PFSK-1 (cell line): ENCODE data around the gene CD80. TPM values are rescaled to one million over a fixed set of nuclear protein-coding genes. Genes with fewer than 3 reads are reported as not detected.

Experiments
- FOXP2 ChIP-seq: optimal IDR thresholded peaks from 2 replicates; pipeline ENCODE3; 2011; ENCODE audit warnings: borderline replicate concordance, control low read depth, inconsistent platforms; ENCODE audit not compliant: insufficient read depth; ENCODE audit errors: extremely low read length, extremely low read depth
- POLR2AphosphoS5 ChIP-seq: IDR thresholded peaks from 2 replicates; pipeline ENCODE4 v1.6.1; 2012; ENCODE audit warnings: low read depth, mild to moderate bottlenecking, control low read depth, low read length, moderate library complexity
- REST ChIP-seq, 2 experiments: IDR thresholded peaks; 2 replicates each; pipeline versions ENCODE4 v1.6.1 to v1.8.0; 2011 to 2012; ENCODE audit warnings: low read depth in 2 of 2, low read length in 2 of 2, control low read depth in 1 of 2, inconsistent platforms in 1 of 2, mild to moderate bottlenecking in 1 of 2, moderate library complexity in 1 of 2; ENCODE audit not compliant: insufficient read depth in 1 of 2
- SIN3A ChIP-seq: IDR thresholded peaks from 2 replicates; pipeline ENCODE4 v1.6.1; 2012; ENCODE audit warnings: mild to moderate bottlenecking, low read length, moderate library complexity, borderline replicate concordance; ENCODE audit not compliant: insufficient read depth
- TAF1 ChIP-seq: IDR thresholded peaks from 2 replicates; pipeline ENCODE4 v1.6.1; 2012; ENCODE audit warnings: low read length, control low read depth, borderline replicate concordance; ENCODE audit not compliant: insufficient read depth
- polyA plus RNA-seq: library from polyadenylated mRNA; unstranded; fragments of >200 nt; gene quantifications from one replicate; pipeline ENCODE4 v1.2.1, GENCODE V29; 2012; ENCODE audit warnings: low read depth, missing spikeins; ENCODE audit not compliant: insufficient read length

CD80 gene, protein sequence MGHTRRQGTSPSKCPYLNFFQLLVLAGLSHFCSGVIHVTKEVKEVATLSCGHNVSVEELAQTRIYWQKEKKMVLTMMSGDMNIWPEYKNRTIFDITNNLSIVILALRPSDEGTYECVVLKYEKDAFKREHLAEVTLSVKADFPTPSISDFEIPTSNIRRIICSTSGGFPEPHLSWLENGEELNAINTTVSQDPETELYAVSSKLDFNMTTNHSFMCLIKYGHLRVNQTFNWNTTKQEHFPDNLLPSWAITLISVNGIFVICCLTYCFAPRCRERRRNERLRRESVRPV
- polyA plus RNA-seq, result not detected

GRCh38 chr3:119559441-119559963 lies at the start of gene CD80:
Gene CD80 (minus strand): TSS chr3:119559614. CDS start chr3:119557728, 1,886 bp downstream.
- TF ChIP-seq TAF1 (no peak), POLR2AphosphoS5 (no peak), REST (IDR thresholded peaks at IDR 0.05; ENCODE audit: insufficient read depth in 1 of 2, low read depth in 2 of 2, low read length in 2 of 2) (no peak), SIN3A (no peak), FOXP2 (no peak)

GRCh38 chr3:119608405-119609000 lies 49.1 kb upstream of the CD80 start:
- TF ChIP-seq REST (IDR thresholded peaks at IDR 0.05; ENCODE audit: insufficient read depth in 1 of 2, low read depth in 2 of 2, low read length in 2 of 2) (no peak), FOXP2 (no peak)

- no peak for TF ChIP-seq FOXP2
- TF ChIP-seq TAF1, result no peak
- no peak for TF ChIP-seq POLR2AphosphoS5
- no peak for TF ChIP-seq SIN3A
- no peak for TF ChIP-seq REST (IDR thresholded peaks at IDR 0.05; ENCODE audit: insufficient read depth in 1 of 2, low read depth in 2 of 2, low read length in 2 of 2)
Measured at GRCh38 chr3:119604878-119605277, 45.5 kb upstream of the CD80 start.

DNA sequence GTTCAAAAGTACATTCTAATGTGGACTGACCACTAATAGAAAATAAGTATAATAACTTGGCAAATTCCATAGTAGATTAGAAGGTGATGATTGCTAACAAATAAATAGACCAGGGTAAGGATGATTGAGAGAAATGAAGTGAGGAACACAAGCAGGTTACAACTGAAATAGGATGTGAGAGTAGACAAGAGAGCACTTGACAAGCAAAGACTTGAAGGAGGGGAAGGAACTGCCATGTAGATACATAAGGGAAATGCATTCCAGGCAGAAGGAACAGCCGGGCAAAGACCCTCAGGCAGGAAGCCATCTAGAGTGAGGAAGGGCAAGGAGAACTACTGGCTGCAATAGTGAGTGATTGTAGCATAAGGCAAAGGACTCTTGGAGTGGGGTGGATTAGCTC lies 43.3 kb upstream of the CD80 start:
- no peak for TF ChIP-seq REST (IDR thresholded peaks at IDR 0.05; ENCODE audit: insufficient read depth in 1 of 2, low read depth in 2 of 2, low read length in 2 of 2)
- TF ChIP-seq POLR2AphosphoS5, result no peak
- no peak for TF ChIP-seq FOXP2
- TF ChIP-seq TAF1, result no peak
- TF ChIP-seq SIN3A, result no peak
